Measurements from ENCODE around the gene ALDH18A1. TPM values are rescaled to one million over a fixed set of nuclear protein-coding genes. Genes with fewer than 3 reads are reported as not detected.

ALDH18A1 gene
- total RNA-seq, 1 experiment from 2014 or later = 70.3 TPM

GRCh38 chr10:95606922-95607321 is 49.6 kb downstream of the ALDH18A1 start:
- ChIA-PET POLR2A (ENCODE audit: unreplicated experiment) (no interaction called here), CTCF (interaction anchor here (0.6 kb wide), 1 partner anchor 218 kb away, joined by 4 read pairs; no protein-coding TSS in a partner anchor)
- H2AFZ ChIP-seq (ENCODE audit: low read length) = no peak overlapping the region
- H3K9me3 ChIP-seq (ENCODE audit: low read length) = no peaks in the 10 kb centered on the region
- intact Hi-C loops (cut with micrococcal nuclease) = loop anchor here (10.0 kb wide), 1 partner anchor 392 kb away; no protein-coding TSS in a partner anchor
- no peaks in the 10 kb centered on the region for H3K9me2 ChIP-seq (replicated peaks; ENCODE audit: low read length)
- BruUV-seq (replicated peaks) = no TSS peak
- no peak for TF ChIP-seq CTCF (conservative IDR thresholded peaks at IDR 0.05; ENCODE audit: low read depth, low read length)
- no peak for TF ChIP-seq EZH2phosphoT487 (IDR thresholded peaks at IDR 0.05; ENCODE audit: borderline replicate concordance, low read length)
- no peak for TF ChIP-seq EZH2 (IDR thresholded peaks at IDR 0.05; ENCODE audit: low read length, unreplicated experiment)
- H3F3A ChIP-seq (ENCODE audit: low read length, unreplicated experiment) = no peaks in the 10 kb centered on the region
- H4K20me1 ChIP-seq (ENCODE audit: low read length) = no peaks in the 10 kb centered on the region
- peaks cover 6% of the 10 kb centered on the region for H3K36me3 ChIP-seq (ENCODE audit: low read depth, low read length)
- H3K4me2 ChIP-seq (ENCODE audit: low read length) = no peak overlapping the region
- H3K79me2 ChIP-seq (ENCODE audit: low read length) = no peaks in the 10 kb centered on the region
- no peaks in the 10 kb centered on the region for H3K4me1 ChIP-seq (ENCODE audit: insufficient read depth, low read length)
- H3K9ac ChIP-seq (ENCODE audit: low read length) = no peak overlapping the region
- ATAC-seq (no peak), DNase-seq (no peak)
- H3K4me3 ChIP-seq (ENCODE audit: low read length) = no peak overlapping the region
- no peak overlapping the region for H3K27ac ChIP-seq (ENCODE audit: low read length)
- H3K27me3 ChIP-seq (ENCODE audit: low read length) = no peaks in the 10 kb centered on the region

GRCh38 chr10:95605163-95605562 is 51.3 kb downstream of the ALDH18A1 start:
- Histone ChIP-seq H4K20me1 (ENCODE audit: low read length) (no peaks in the 10 kb centered on the region), H3K4me3 (ENCODE audit: low read length) (no peak overlapping the region), H3K36me3 (ENCODE audit: low read depth, low read length) (peaks cover 2% of the 10 kb centered on the region; the same call in 1 of the 2 replicates), H3K9ac (ENCODE audit: low read length) (no peak overlapping the region), H2AFZ (ENCODE audit: low read length) (no peak overlapping the region), H3F3A (ENCODE audit: low read length, unreplicated experiment) (no peaks in the 10 kb centered on the region), H3K27me3 (ENCODE audit: low read length) (no peaks in the 10 kb centered on the region), H3K27ac (ENCODE audit: low read length) (no peak overlapping the region), H3K4me1 (ENCODE audit: insufficient read depth, low read length) (no peaks in the 10 kb centered on the region), H3K9me2 (replicated peaks; ENCODE audit: low read length) (no peaks in the 10 kb centered on the region), H3K4me2 (ENCODE audit: low read length) (no peak overlapping the region), H3K79me2 (ENCODE audit: low read length) (no peaks in the 10 kb centered on the region), H3K9me3 (ENCODE audit: low read length) (no peaks in the 10 kb centered on the region)
- DNase-seq (no peak), ATAC-seq (no peak)
- TF ChIP-seq EZH2 (IDR thresholded peaks at IDR 0.05; ENCODE audit: low read length, unreplicated experiment) = no peak
- CTCF ChIA-PET = no interaction called here
- intact Hi-C loops (cut with micrococcal nuclease) = loop anchor here (10.0 kb wide), 1 partner anchor 390 kb away; no protein-coding TSS in a partner anchor
- POLR2A ChIA-PET (ENCODE audit: unreplicated experiment) = no interaction called here
- BruUV-seq (replicated peaks) = no TSS peak

- Histone ChIP-seq H3K27me3 (ENCODE audit: low read length) (no peaks in the 10 kb centered on the region), H3K4me1 (ENCODE audit: insufficient read depth, low read length) (no peaks in the 10 kb centered on the region), H3K79me2 (ENCODE audit: low read length) (no peaks in the 10 kb centered on the region), H3K4me3 (ENCODE audit: low read length) (no peak overlapping the region), H3K36me3 (ENCODE audit: low read depth, low read length) (no peaks in the 10 kb centered on the region; the same call in 1 of the 2 replicates), H3K9me2 (replicated peaks; ENCODE audit: low read length) (no peaks in the 10 kb centered on the region), H4K20me1 (ENCODE audit: low read length) (no peaks in the 10 kb centered on the region), H3K9ac (ENCODE audit: low read length) (no peak overlapping the region), H3F3A (ENCODE audit: low read length, unreplicated experiment) (no peaks in the 10 kb centered on the region), H2AFZ (ENCODE audit: low read length) (no peak overlapping the region), H3K4me2 (ENCODE audit: low read length) (no peak overlapping the region), H3K9me3 (ENCODE audit: low read length) (no peaks in the 10 kb centered on the region), H3K27ac (ENCODE audit: low read length) (no peak overlapping the region)
- intact Hi-C loops (cut with micrococcal nuclease) = loop anchor here (10.0 kb wide), 1 partner anchor 390 kb away; no protein-coding TSS in a partner anchor
- DNase-seq (no peak), ATAC-seq (no peak)
- no TSS peak for BruUV-seq (replicated peaks)
- ChIA-PET CTCF (no interaction called here), POLR2A (ENCODE audit: unreplicated experiment) (interaction anchor here (0.6 to 0.7 kb wide), 2 partner anchors 79 to 195 kb away, joined by 3 to 4 read pairs; no protein-coding TSS in a partner anchor)
- TF ChIP-seq EZH2phosphoT487 (IDR thresholded peaks at IDR 0.05; ENCODE audit: borderline replicate concordance, low read length) = no peak
- TF ChIP-seq CTCF (conservative IDR thresholded peaks at IDR 0.05; ENCODE audit: low read depth, low read length) = no peak
- TF ChIP-seq EZH2 (IDR thresholded peaks at IDR 0.05; ENCODE audit: low read length, unreplicated experiment) = no peak
Measured at GRCh38 chr10:95604630-95605029, 51.9 kb downstream of the ALDH18A1 start.

All from PC-3 (cell line).